WTC11 (cell line): ENCODE results near the gene SOX6. TPM values are rescaled to one million over a fixed set of nuclear protein-coding genes. Genes with fewer than 3 reads are reported as not detected.

ENCODE experiments used
- ATAC-seq: fragments of 200-7000 bp; cut with Tn5 transposase; 2 replicates; pipeline ENCODE4 v1.10.0; 2021; ENCODE audit warnings: mild to moderate bottlenecking, moderate library complexity
- CTCF ChIA-PET: fragments of 300-600 bp; sonication (Branson Sonifier 250); formaldehyde crosslinking; loops from one replicate; lab custom pipeline; 2021; ENCODE audit warnings: antibody characterized with exemption; lab: Charles Lee
- POLR2A ChIA-PET: fragments of 350-600 bp; sonication (Branson Sonifier 250); formaldehyde crosslinking; loops from one replicate; lab custom pipeline; 2021; ENCODE audit warnings: antibody characterized with exemption; lab: Charles Lee
- DNase-seq: peaks from one replicate; pipeline ENCODE4 v3.0.0; 2021; ENCODE audit warnings: low spot score
- H3K27ac Mint-ChIP-seq: 2 replicates; pipeline ENCODE4 v1.8.0; 2021; ENCODE audit warnings: mixed read lengths
- H3K27me3 Mint-ChIP-seq: 2 replicates; pipeline ENCODE4 v1.8.0; 2021; ENCODE audit warnings: low read depth, mild to moderate bottlenecking, moderate library complexity, mixed read lengths
- H3K36me3 Mint-ChIP-seq: 2 replicates; pipeline ENCODE4 v1.8.0; 2021; ENCODE audit warnings: mixed read lengths
- H3K4me1 Mint-ChIP-seq: 2 replicates; pipeline ENCODE4 v1.8.0; 2022; ENCODE audit warnings: mixed read lengths
- H3K4me3 Mint-ChIP-seq: 2 replicates; pipeline ENCODE4 v1.8.0; 2021; ENCODE audit warnings: mild to moderate bottlenecking, moderate library complexity, mixed read lengths
- H3K9me3 Mint-ChIP-seq: 2 replicates; pipeline ENCODE4 v1.8.0; 2021; ENCODE audit warnings: mixed read lengths
- ATF1 ChIP-seq: sonication (generic); formaldehyde crosslinking; IDR thresholded peaks from 2 replicates; pipeline ENCODE4 v1.8.1; 2023; ENCODE audit warnings: mild to moderate bottlenecking, moderate library complexity, missing genetic modification reagents
- ATF3 ChIP-seq: sonication (generic); formaldehyde crosslinking; conservative IDR thresholded peaks from 2 replicates; pipeline ENCODE4 v1.8.1; 2022; ENCODE audit warnings: mild to moderate bottlenecking, missing genetic modification reagents
- ATF6 ChIP-seq: sonication (generic); formaldehyde crosslinking; IDR thresholded peaks from 2 replicates; pipeline ENCODE4 v1.8.1; 2023; ENCODE audit warnings: mild to moderate bottlenecking, missing genetic modification reagents
- CREM ChIP-seq: sonication (generic); formaldehyde crosslinking; IDR thresholded peaks from 2 replicates; pipeline ENCODE4 v1.8.1; 2022; ENCODE audit warnings: mild to moderate bottlenecking, missing genetic modification reagents, moderate library complexity
- ETV6 ChIP-seq: sonication (generic); formaldehyde crosslinking; IDR thresholded peaks from 2 replicates; pipeline ENCODE4 v1.8.1; 2022; ENCODE audit warnings: mild to moderate bottlenecking, missing genetic modification reagents
- FOXP1 ChIP-seq: sonication (generic); formaldehyde crosslinking; IDR thresholded peaks from 2 replicates; pipeline ENCODE4 v1.8.0; 2022; ENCODE audit warnings: missing genetic modification reagents, mild to moderate bottlenecking, moderate library complexity, borderline replicate concordance
- HMGA2 ChIP-seq: fragments of 250-450 bp; sonication (Bioruptor Pico); IDR thresholded peaks from 2 replicates; pipeline ENCODE4 v1.4.0; 2021; ENCODE audit warnings: mild to moderate bottlenecking, moderate library complexity
- HMGXB4 ChIP-seq: sonication (generic); formaldehyde crosslinking; IDR thresholded peaks from 2 replicates; pipeline ENCODE4 v1.8.1; 2023; ENCODE audit warnings: mild to moderate bottlenecking, moderate library complexity, missing genetic modification reagents
- IRF1 ChIP-seq: sonication (generic); formaldehyde crosslinking; IDR thresholded peaks from 2 replicates; pipeline ENCODE4 v1.8.0; 2023; ENCODE audit warnings: missing genetic modification reagents
- RELA ChIP-seq: sonication (generic); formaldehyde crosslinking; IDR thresholded peaks from 2 replicates; pipeline ENCODE4 v1.8.1; 2022; ENCODE audit warnings: missing genetic modification reagents, mild to moderate bottlenecking, borderline replicate concordance
- SMAD3 ChIP-seq: sonication (generic); formaldehyde crosslinking; IDR thresholded peaks from 2 replicates; pipeline ENCODE4 v1.8.0; 2022; ENCODE audit warnings: missing genetic modification reagents, mild to moderate bottlenecking, borderline replicate concordance
- TCF7 ChIP-seq: sonication (generic); formaldehyde crosslinking; IDR thresholded peaks from 2 replicates; pipeline ENCODE4 v1.8.0; 2022; ENCODE audit warnings: mild to moderate bottlenecking, low read depth, missing genetic modification reagents, moderate library complexity
- TEAD4 ChIP-seq: sonication (generic); formaldehyde crosslinking; IDR thresholded peaks from 2 replicates; pipeline ENCODE4 v1.8.0; 2022; ENCODE audit warnings: mild to moderate bottlenecking, missing genetic modification reagents
- TP53 ChIP-seq: sonication (generic); formaldehyde crosslinking; IDR thresholded peaks from 2 replicates; pipeline ENCODE4 v1.8.1; 2023; ENCODE audit warnings: mild to moderate bottlenecking, missing genetic modification reagents
- USF1 ChIP-seq: sonication (generic); formaldehyde crosslinking; IDR thresholded peaks from 2 replicates; pipeline ENCODE4 v1.8.0; 2022; ENCODE audit warnings: mild to moderate bottlenecking, missing genetic modification reagents
- ZNF121 ChIP-seq: sonication (generic); formaldehyde crosslinking; IDR thresholded peaks from 2 replicates; pipeline ENCODE4 v1.8.0; 2023; ENCODE audit warnings: missing genetic modification reagents
- ZNF138 ChIP-seq: sonication (generic); formaldehyde crosslinking; conservative IDR thresholded peaks from 2 replicates; pipeline ENCODE4 v1.8.1; 2022; ENCODE audit warnings: mild to moderate bottlenecking, moderate library complexity, missing genetic modification reagents
- ZNF263 ChIP-seq: sonication (generic); formaldehyde crosslinking; IDR thresholded peaks from 2 replicates; pipeline ENCODE4 v1.8.1; 2022; ENCODE audit warnings: low read depth, mild to moderate bottlenecking, moderate library complexity, missing genetic modification reagents
- ZSCAN18 ChIP-seq: fragments of 250-450 bp; sonication (Bioruptor Pico); IDR thresholded peaks from 2 replicates; pipeline ENCODE4 v2.1.2; 2022; ENCODE audit warnings: mild to moderate bottlenecking, moderate library complexity
- total RNA-seq: library from RNA; stranded (reverse); gene quantifications from 3 replicates; pipeline ENCODE4 v1.2.3, GENCODE V29; 2021

SOX6 gene
- total RNA-seq, 1 experiment from 2014 or later, result 0.13 TPM

- ATAC-seq, result no peak
- no peak overlapping the region for H3K27ac Mint-ChIP-seq
- CTCF ChIA-PET, result interaction anchor here (0.6 to 1.5 kb wide), 40 partner anchors 9 to 673 kb away, joined by 3 to 20 read pairs (median 3); no protein-coding TSS in a partner anchor
- H3K4me1 Mint-ChIP-seq, result peaks cover 3% of the 10 kb centered on the region
- no peak for DNase-seq
- POLR2A ChIA-PET, result interaction anchor here (0.6 kb wide), 1 partner anchor 673 kb away, joined by 3 read pairs; no protein-coding TSS in a partner anchor
- H3K9me3 Mint-ChIP-seq, result 0 out of 2 replicates have a peak, but pooled peaks cover 5% of the 10 kb centered on the region
- H3K4me3 Mint-ChIP-seq, result no peak overlapping the region
- H3K36me3 Mint-ChIP-seq, result no peaks in the 10 kb centered on the region
- TF ChIP-seq ZSCAN18 (CRISPR knock-in tag) (no peak), TP53 (CRISPR knock-in tag) (no peak), HMGXB4 (0 out of 2 replicates have a peak, but pooled peaks have one; percentile 4), ATF3 (CRISPR knock-in tag) (no peak), ATF1 (no peak), SMAD3 (CRISPR knock-in tag) (no peak), IRF1 (CRISPR knock-in tag) (no peak), ATF6 (CRISPR knock-in tag) (no peak)
- peaks cover 29% of the 10 kb centered on the region for H3K27me3 Mint-ChIP-seq
These were observed 415.7 kb downstream of the SOX6 start for GRCh38 chr11:15940462-15941205.

- CTCF ChIA-PET, result interaction anchor here (0.8 kb wide), 1 partner anchor 112 kb away, joined by 3 read pairs; no protein-coding TSS in a partner anchor
- POLR2A ChIA-PET, result no interaction called here
- Mint-ChIP-seq H3K4me3 (no peak overlapping the region), H3K36me3 (no peaks in the 10 kb centered on the region), H3K4me1 (no peaks in the 10 kb centered on the region; the same call in 1 of the 2 replicates), H3K9me3 (no peaks in the 10 kb centered on the region), H3K27me3 (peaks cover 22% of the 10 kb centered on the region), H3K27ac (no peak overlapping the region)
- ATAC-seq, result no peak
- TF ChIP-seq RELA (CRISPR knock-in tag) (no peak), HMGA2 (CRISPR knock-in tag) (no peak), ZNF138 (CRISPR knock-in tag) (no peak), TEAD4 (CRISPR knock-in tag) (no peak), ETV6 (CRISPR knock-in tag) (no peak), TCF7 (CRISPR knock-in tag) (no peak), ZNF121 (no peak), FOXP1 (CRISPR knock-in tag) (no peak), USF1 (CRISPR knock-in tag) (no peak), ZNF263 (CRISPR knock-in tag) (no peak), CREM (CRISPR knock-in tag) (no peak)
- no peak for DNase-seq
These were observed 417.4 kb downstream of the SOX6 start for GRCh38 chr11:15938983-15939382.
